IMR-90 (cell line): Measurements from ENCODE around the gene GPR32. TPM values are rescaled to one million over a fixed set of nuclear protein-coding genes. Genes with fewer than 3 reads are reported as not detected.
A peak's percentile ranks its signal among the peaks of the same experiment; 100 is the strongest.

Experiments used
- ATAC-seq: fragments of 200-7000 bp; cut with Tn5 transposase; 2 replicates; pipeline ENCODE4 v1.9.1; 2020; ENCODE audit warnings: low read depth, mild to moderate bottlenecking, moderate library complexity
- BruUV-seq: library from RNA; stranded (reverse); fragments of 400-500 nt; replicated peaks from 2 replicates; lab custom pipeline; 2021; lab: Mats Ljungman, UMichigan
- CTCF ChIA-PET: fragments of 300-600 bp; formaldehyde crosslinking; extraction: SDS; loops from one replicate; lab custom pipeline; 2021; ENCODE audit warnings: antibody characterized with exemption; lab: Yijun Ruan, JAX
- POLR2A ChIA-PET: fragments of 300-600 bp; sonication (Branson Sonifier 250); formaldehyde crosslinking; loops from one replicate; lab custom pipeline; 2022; ENCODE audit warnings: antibody characterized with exemption; ENCODE audit not compliant: unreplicated experiment; lab: Charles Lee
- DNase-seq: peaks from one replicate; pipeline ENCODE4 v3.0.0; 2013
- H2AFZ ChIP-seq: replicated peaks from 2 replicates; pipeline ENCODE3; 2013; ENCODE audit warnings: low read length, mild to moderate bottlenecking; ENCODE audit not compliant: poor library complexity
- H2AK5ac ChIP-seq: 2 replicates; pipeline ENCODE4 v1.6.1; 2013; ENCODE audit warnings: low read depth, low read length, inconsistent platforms
- H2AK9ac ChIP-seq: replicated peaks from 2 replicates; pipeline ENCODE3; 2013; ENCODE audit warnings: mild to moderate bottlenecking, low read depth, low read length, moderate library complexity; ENCODE audit not compliant: poor library complexity
- H2BK120ac ChIP-seq: 2 replicates; pipeline ENCODE4 v1.6.1; 2013; ENCODE audit warnings: low read depth, low read length, inconsistent platforms
- H2BK15ac ChIP-seq: 3 replicates; pipeline ENCODE4 v1.6.1; 2013; ENCODE audit warnings: low read depth, low read length, inconsistent platforms
- H2BK20ac ChIP-seq: 2 replicates; pipeline ENCODE4 v1.6.1; 2013; ENCODE audit warnings: low read depth, mild to moderate bottlenecking, inconsistent platforms, low read length, moderate library complexity
- H2BK5ac ChIP-seq: 2 replicates; pipeline ENCODE4 v1.6.1; 2013; ENCODE audit warnings: mild to moderate bottlenecking, low read depth, low read length, inconsistent platforms; ENCODE audit not compliant: poor library complexity, severe bottlenecking
- H3K14ac ChIP-seq: replicated peaks from 2 replicates; pipeline ENCODE4 v1.6.1; 2013; ENCODE audit warnings: low read depth, low read length, inconsistent platforms
- H3K18ac ChIP-seq: 2 replicates; pipeline ENCODE4 v1.6.1; 2013; ENCODE audit warnings: low read depth, low read length, control low read depth
- H3K23ac ChIP-seq: 2 replicates; pipeline ENCODE4 v1.6.1; 2013; ENCODE audit warnings: low read depth, low read length, inconsistent platforms
- H3K27ac ChIP-seq: 2 replicates; pipeline ENCODE4 v1.5.1; 2013; ENCODE audit warnings: mild to moderate bottlenecking, control low read depth, low read length; ENCODE audit not compliant: insufficient read depth
- H3K27me3 ChIP-seq: 2 replicates; pipeline ENCODE4 v1.6.1; 2013; ENCODE audit warnings: low read length; ENCODE audit not compliant: control insufficient read depth, insufficient read depth
- H3K36me3 ChIP-seq: 2 replicates; pipeline ENCODE4 v1.6.1; 2013; ENCODE audit warnings: low read length, mixed read lengths; ENCODE audit not compliant: control insufficient read depth, insufficient read depth
- H3K4ac ChIP-seq: 2 replicates; pipeline ENCODE4 v1.6.1; 2013; ENCODE audit warnings: low read depth, low read length, inconsistent platforms
- H3K4me1 ChIP-seq: 2 replicates; pipeline ENCODE4 v1.6.1; 2013; ENCODE audit warnings: low read length, mixed read lengths; ENCODE audit not compliant: control insufficient read depth, insufficient read depth
- H3K4me2 ChIP-seq: 2 replicates; pipeline ENCODE4 v1.6.1; 2013; ENCODE audit warnings: low read depth, mild to moderate bottlenecking, control low read depth, low read length, moderate library complexity
- H3K4me3 ChIP-seq: 2 replicates; pipeline ENCODE4 v1.5.1; 2013; ENCODE audit warnings: low read depth, mild to moderate bottlenecking, control low read depth, low read length, moderate library complexity; ENCODE audit not compliant: insufficient read depth
- H3K56ac ChIP-seq: 2 replicates; pipeline ENCODE4 v1.6.1; 2013; ENCODE audit warnings: low read length, inconsistent platforms; ENCODE audit not compliant: insufficient read depth; ENCODE audit errors: extremely low read depth
- H3K79me1 ChIP-seq, 2 experiments: 2 replicates each; pipeline ENCODE4 v1.6.1; 2013; ENCODE audit warnings: low read length in 2 of 2, inconsistent platforms in 1 of 2, low read depth in 1 of 2
- H3K9ac ChIP-seq: 2 replicates; pipeline ENCODE4 v1.6.1; 2013; ENCODE audit warnings: low read depth, low read length, control low read depth
- H3K9me1 ChIP-seq: 2 replicates; pipeline ENCODE4 v1.6.1; 2013; ENCODE audit warnings: low read length, inconsistent platforms; ENCODE audit not compliant: insufficient read depth
- H3K9me3 ChIP-seq: 2 replicates; pipeline ENCODE4 v1.6.1; 2013; ENCODE audit warnings: low read length; ENCODE audit not compliant: control insufficient read depth, insufficient read depth
- H4K20me1 ChIP-seq: 2 replicates; pipeline ENCODE4 v1.6.1; 2013; ENCODE audit warnings: low read length, inconsistent platforms; ENCODE audit not compliant: insufficient read depth
- H4K5ac ChIP-seq: 2 replicates; pipeline ENCODE4 v1.6.1; 2013; ENCODE audit warnings: mild to moderate bottlenecking, low read depth, low read length, control low read depth
- H4K8ac ChIP-seq, 2 experiments: 2 replicates each; pipeline ENCODE4 v1.6.1; 2013; ENCODE audit warnings: low read depth in 2 of 2, low read length in 2 of 2, control low read depth in 1 of 2, inconsistent platforms in 1 of 2
- H4K91ac ChIP-seq: 2 replicates; pipeline ENCODE4 v1.6.1; 2013; ENCODE audit warnings: low read depth, low read length, inconsistent platforms; ENCODE audit not compliant: insufficient read depth
- BHLHE40 ChIP-seq: fragments of 150-350 bp; IDR thresholded peaks from 2 replicates; pipeline ENCODE4 v1.6.1; 2016; ENCODE audit warnings: mild to moderate bottlenecking, low read depth, low read length
- CEBPB ChIP-seq: IDR thresholded peaks from 2 replicates; pipeline ENCODE4 v1.6.1; 2012; ENCODE audit warnings: low read depth, low read length, improper control_type of control experiment
- CHD1 ChIP-seq: IDR thresholded peaks from 2 replicates; pipeline ENCODE4 v1.6.1; 2012; ENCODE audit warnings: low read depth, low read length, improper control_type of control experiment
- CTCF ChIP-seq: conservative IDR thresholded peaks from 2 replicates; pipeline ENCODE4 v1.5.1; 2012; ENCODE audit warnings: mild to moderate bottlenecking, low read depth, low read length, improper control_type of control experiment
- ELK1 ChIP-seq: fragments of 150-350 bp; IDR thresholded peaks from 2 replicates; pipeline ENCODE4 v1.6.1; 2016; ENCODE audit warnings: low read depth, mild to moderate bottlenecking, low read length, moderate library complexity, borderline replicate concordance
- FOS ChIP-seq: fragments of 150-350 bp; IDR thresholded peaks from 2 replicates; pipeline ENCODE4 v1.6.1; 2016; ENCODE audit warnings: low read depth, low read length
- MAFK ChIP-seq: IDR thresholded peaks from 2 replicates; pipeline ENCODE4 v1.6.1; 2012; ENCODE audit warnings: low read depth, low read length, improper control_type of control experiment
- MAZ ChIP-seq: IDR thresholded peaks from 2 replicates; pipeline ENCODE4 v1.6.1; 2012; ENCODE audit warnings: low read depth, mild to moderate bottlenecking, low read length, improper control_type of control experiment, moderate library complexity, borderline replicate concordance
- MXI1 ChIP-seq: IDR thresholded peaks from 2 replicates; pipeline ENCODE4 v1.6.1; 2012; ENCODE audit warnings: low read depth, mild to moderate bottlenecking, low read length, moderate library complexity, borderline replicate concordance
- NFE2L2 ChIP-seq: fragments of 150-350 bp; IDR thresholded peaks from 2 replicates; pipeline ENCODE4 v1.6.1; 2016; ENCODE audit warnings: low read depth, mild to moderate bottlenecking, low read length
- POLR2A ChIP-seq: IDR thresholded peaks from 2 replicates; pipeline ENCODE4 v1.6.1; 2012; ENCODE audit warnings: mild to moderate bottlenecking, low read depth, low read length
- RAD21 ChIP-seq: IDR thresholded peaks from 2 replicates; pipeline ENCODE4 v1.6.1; 2012; ENCODE audit warnings: low read length, improper control_type of control experiment
- RCOR1 ChIP-seq: IDR thresholded peaks from 2 replicates; pipeline ENCODE4 v1.6.1; 2012; ENCODE audit warnings: mild to moderate bottlenecking, low read length, improper control_type of control experiment; ENCODE audit not compliant: insufficient replicate concordance
- RFX5 ChIP-seq: IDR thresholded peaks from 2 replicates; pipeline ENCODE4 v1.8.0; 2012; ENCODE audit warnings: low read depth, mild to moderate bottlenecking, low read length, moderate library complexity
- SMC3 ChIP-seq: fragments of 150-350 bp; IDR thresholded peaks from 2 replicates; pipeline ENCODE4 v1.6.1; 2016; ENCODE audit warnings: low read depth, mild to moderate bottlenecking, antibody characterized with exemption, low read length, moderate library complexity
- whole genome bisulfite sequencing, 2 experiments: methylation state at CpG; one replicate each; pipeline versions ENCODE4 v1.1.5 to v1.1.7; 2013; ENCODE audit warnings: missing lambda C conversion rate in 2 of 2; ENCODE audit not compliant: insufficient read length in 1 of 2; ENCODE audit errors: extremely low coverage in 2 of 2; 5-methylcytosine and 5-hydroxymethylcytosine counted together
- dilution Hi-C: fragments of 300-500 bp; cut with HindIII; formaldehyde crosslinking; loops from one replicate; pipeline ENCODE4 v1.14.3; 2018; ENCODE audit warnings: low sequenced_read_pairs; ENCODE audit not compliant: unreplicated experiment
- in situ Hi-C: fragments of 300-500 bp; cut with MboI; formaldehyde crosslinking; loops from 3 replicates; pipeline ENCODE4 v1.14.3; 2019; ENCODE audit warnings: low sequenced_read_pairs, inconsistent platforms, mixed read lengths
- intact Hi-C: fragments of 100-400 bp; cut with micrococcal nuclease; formaldehyde crosslinking; loops from 2 replicates; pipeline ENCODE4 v1.10.0; 2022
- polyA plus RNA-seq, 3 experiments: library from polyadenylated mRNA; depleted of rRNA; stranded (reverse); fragments of >200 nt; gene quantifications; 2 replicates each; pipeline ENCODE4 v1.2.3, GENCODE V29; 2012; ENCODE audit warnings: low replicate concordance in 1 of 3
- total RNA-seq: library from RNA; depleted of rRNA; stranded (reverse); fragments of >200 nt; gene quantifications from 2 replicates; pipeline ENCODE4 v1.2.3, GENCODE V29; 2012

Gene GPR32
- total and polyA plus RNA-seq, 2 of the 4 experiments (the other 2 are of a cell fraction), result not detected

DNA sequence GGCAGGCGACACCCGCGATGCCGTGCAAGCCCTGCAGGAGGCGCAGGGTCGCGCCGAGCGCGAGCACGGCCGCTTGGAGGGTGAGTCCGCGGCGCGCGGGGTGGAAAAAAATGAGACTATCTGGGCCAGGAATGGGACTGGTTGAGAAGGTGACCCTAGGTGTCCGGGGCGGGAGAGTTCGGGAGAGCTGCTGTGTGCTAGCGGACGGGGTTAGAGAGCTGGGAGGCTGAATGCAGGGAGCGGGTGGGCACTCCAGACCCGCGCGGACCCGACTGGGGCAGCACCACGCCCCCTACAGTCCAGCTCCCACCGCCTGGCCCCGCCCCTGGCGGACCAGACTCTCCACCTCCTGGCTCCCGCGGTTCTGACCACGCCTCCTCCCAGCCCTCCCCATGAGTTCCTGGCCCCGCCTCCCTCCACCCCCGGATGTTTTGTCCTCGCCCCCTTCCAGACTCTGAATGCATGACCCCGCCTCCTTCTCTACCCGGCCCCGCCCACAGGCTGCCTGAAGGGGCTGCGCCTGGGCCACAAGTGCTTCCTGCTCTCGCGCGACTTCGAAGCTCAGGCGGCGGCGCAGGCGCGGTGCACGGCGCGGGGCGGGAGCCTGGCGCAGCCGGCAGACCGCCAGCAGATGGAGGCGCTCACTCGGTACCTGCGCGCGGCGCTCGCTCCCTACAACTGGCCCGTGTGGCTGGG is 45.6 kb upstream of the GPR32 start:
- intact Hi-C loops, result loop anchor here (1.0 to 10.0 kb wide), 4 partner anchors 59 to 380 kb away; partner anchors contain the start of genes CTU1 and JOSD2
- TF ChIP-seq ELK1 (no peak), POLR2A (0 out of 2 replicates have a peak, but pooled peaks have one; percentile 29), RFX5 (no peak), MAZ (peak; percentile 94; the same call in 1 of the 2 replicates), NFE2L2 (no peak), CEBPB (no peak), CHD1 (no peak), BHLHE40 (no peak), FOS (no peak), MXI1 (no peak), SMC3 (peak; percentile 42; the same call in 1 of the 2 replicates), MAFK (no peak), CTCF (peak; percentile 77), RCOR1 (no peak), RAD21 (peak; percentile 38; the same call in 1 of the 2 replicates)

More for the DNA sequence above, 45.6 kb upstream of the GPR32 start:
- H2BK15ac ChIP-seq, result no peak overlapping the region
- BruUV-seq, result no TSS peak
- peak overlapping the region; percentile 87 for H3K27ac ChIP-seq
- H2AK9ac ChIP-seq, result peak overlapping the region; percentile 95
- CTCF ChIA-PET, result interaction anchor here (0.6 to 1.6 kb wide), 12 partner anchors 11 to 213 kb away, joined by 3 to 9 read pairs (median 3); partner anchors contain the start of gene JOSD2
- H3K14ac ChIP-seq, result peak overlapping the region; percentile 90
- H2BK20ac ChIP-seq, result no peak overlapping the region
- 0 out of 2 replicates have a peak, but pooled peaks cover 6% of the 10 kb centered on the region for H4K20me1 ChIP-seq
- H3K4me1 ChIP-seq, result peaks cover 19% of the 10 kb centered on the region
- 1% methylated on average over 28 of the region's 65 CpGs; no CpG with 5 or more reads in 1 of the 2 experiments for WGBS, 2 experiments
- DNase-seq, result peak; percentile 99
- no peak overlapping the region; the same call in 1 of the 2 replicates for H3K56ac ChIP-seq
- H2AFZ ChIP-seq, result peak overlapping the region; percentile 99
- peak overlapping the region; percentile 78; the same call in 1 of the 2 replicates for H3K23ac ChIP-seq
- H3K4ac ChIP-seq, result peak overlapping the region; percentile 66
- H2BK5ac ChIP-seq, result peak overlapping the region; percentile 81
- POLR2A ChIA-PET, result interaction anchor here (0.5 to 0.6 kb wide), 2 partner anchors 11 to 28 kb away, joined by 3 to 4 read pairs; no protein-coding TSS in a partner anchor
- H3K4me3 ChIP-seq, result peak overlapping the region; percentile 70
- no peak overlapping the region for H2BK120ac ChIP-seq
- peak overlapping the region; percentile 84; the same call in 1 of the 2 replicates for H2AK5ac ChIP-seq
- H3K4me2 ChIP-seq, result peak overlapping the region; percentile 82
- peak overlapping the region; percentile 80 to 93; a peak in 3 of 4 replicates for H4K8ac ChIP-seq
- no peaks in the 10 kb centered on the region for H3K9me3 ChIP-seq
- peaks cover 2% of the 10 kb centered on the region for H3K36me3 ChIP-seq
- H3K9ac ChIP-seq, result peak overlapping the region; percentile 84
- in situ Hi-C loops, result loop anchor here (5.0 kb wide), 1 partner anchor 347 kb away; the partner anchor contains the start of gene NR1H2
- no peak overlapping the region for H3K18ac ChIP-seq
- dilution Hi-C loops, result no loop called here
- no peaks in the 10 kb centered on the region for H3K27me3 ChIP-seq
- H4K5ac ChIP-seq, result peak overlapping the region; percentile 24; the same call in 1 of the 2 replicates
- peak; percentile 86 for ATAC-seq
- H3K79me1 ChIP-seq, result peaks cover 18 to 44% of the 10 kb centered on the region in 2 experiments
- H3K9me1 ChIP-seq, result peaks cover 32% of the 10 kb centered on the region
- H4K91ac ChIP-seq, result no peak overlapping the region
